HG03457 (cell line): ENCODE data around the gene GYS1.
"Not testable (repeated sequence)": the region's sequence is repeated elsewhere in the genome, so short reads cannot be mapped to it uniquely, and the experiment has no call there.

Source experiments
- ATAC-seq: cut with Tn5 transposase; IDR thresholded peaks from one replicate; pipeline ENCODE4 v1.9.1; 2021; ENCODE audit warnings: moderate number of reproducible peaks; ENCODE audit not compliant: unreplicated experiment

The GYS1 gene

GRCh38 chr19:49018388-49019241, 25.5 kb upstream of the GYS1 start:
- not testable (repeated sequence) for ATAC-seq

GRCh38 chr19:49017666-49018351, 24.7 kb upstream of the GYS1 start:
- no peak for ATAC-seq

GRCh38 chr19:49017041-49017665, 24.0 kb upstream of the GYS1 start, which contains the start of gene LHB:
TSS of gene LHB (minus strand) at chr19:49017091. CDS start at chr19:49017081, 10 bp downstream.
- ATAC-seq: no peak

- ATAC-seq: no peak
Measured at GRCh38 chr19:49016067-49016839, 23.1 kb upstream of the GYS1 start.

- no peak for ATAC-seq
Measured at GRCh38 chr19:49014870-49015255, 21.8 kb upstream of the GYS1 start.

- ATAC-seq: no peak
Measured at GRCh38 chr19:49014123-49014869, 21.2 kb upstream of the GYS1 start.

GRCh38 chr19:49011194-49011593, 18.1 kb upstream of the GYS1 start:
- ATAC-seq: no peak

GRCh38 chr19:49010453-49010852, 17.3 kb upstream of the GYS1 start:
- no peak for ATAC-seq

GRCh38 chr19:49009828-49010227, 16.7 kb upstream of the GYS1 start:
- no peak for ATAC-seq

GRCh38 chr19:49006905-49007304, 13.8 kb upstream of the GYS1 start:
- no peak for ATAC-seq

GRCh38 chr19:49004964-49005614, 12.0 kb upstream of the GYS1 start:
- no peak for ATAC-seq

- ATAC-seq: no peak
Measured at GRCh38 chr19:49004133-49004532, 11.0 kb upstream of the GYS1 start.

GRCh38 chr19:48999481-49000325, 6.6 kb upstream of the GYS1 start:
- ATAC-seq: no peak

GRCh38 chr19:48997972-48998371, 4.9 kb upstream of the GYS1 start:
- ATAC-seq: no peak

GRCh38 chr19:48994035-48994386, 902 bp upstream of the GYS1 start:
- ATAC-seq: no peak

- no peak for ATAC-seq
Measured at GRCh38 chr19:48992581-48993174, 431 bp downstream of the GYS1 start.

- no peak for ATAC-seq
Measured at GRCh38 chr19:48991873-48992580, 1.1 kb downstream of the GYS1 start.

- no peak for ATAC-seq
Measured at GRCh38 chr19:48991011-48991609, 2.0 kb downstream of the GYS1 start.
